ENCODE measurements around the gene LCN10.

GRCh38 chr9:136705564-136705963 is 37.2 kb downstream of the LCN10 start:
- TF ChIP-seq POLR2AphosphoS5 (IDR thresholded peaks at IDR 0.05) (no peak), CTCF (IDR thresholded peaks at IDR 0.05) (no peak), POLR2A (IDR thresholded peaks at IDR 0.05) (no peak)
